GM23338 (cell line): ENCODE measurements around the gene CLDN7. TPM values are rescaled to one million over a fixed set of nuclear protein-coding genes. Genes with fewer than 3 reads are reported as not detected.

ENCODE experiments used
- ATAC-seq: fragments of 200-7000 bp; cut with Tn5 transposase; 3 replicates; pipeline ENCODE4 v1.9.1; 2020
- DNase-seq: peaks from one replicate; pipeline ENCODE4 v3.0.0-alpha.2; 2015; ENCODE audit warnings: low spot score
- H2AFZ ChIP-seq: fragments of 200-600 bp; sonication (generic); 2 replicates; pipeline ENCODE4 v1.8.0; 2016; ENCODE audit warnings: antibody characterized with exemption, mild to moderate bottlenecking, moderate library complexity
- H3F3A ChIP-seq: fragments of 200-600 bp; sonication (generic); replicated peaks from 2 replicates; pipeline ENCODE4 v1.8.0; 2017; ENCODE audit warnings: antibody characterized with exemption, mixed run types, low read depth
- H3K27ac ChIP-seq: fragments of 200-600 bp; sonication (generic); 2 replicates; pipeline ENCODE4 v1.6.1; 2016; ENCODE audit warnings: low read depth
- H3K27me3 ChIP-seq: fragments of 200-600 bp; sonication (generic); 2 replicates; pipeline ENCODE4 v1.8.0; 2016; ENCODE audit warnings: mild to moderate bottlenecking, mixed run types, moderate library complexity; ENCODE audit not compliant: insufficient read depth
- H3K36me3 ChIP-seq: fragments of 200-600 bp; sonication (generic); 2 replicates; pipeline ENCODE4 v1.8.0; 2016; ENCODE audit warnings: mild to moderate bottlenecking; ENCODE audit not compliant: insufficient read depth
- H3K4me1 ChIP-seq: fragments of 200-600 bp; sonication (generic); 2 replicates; pipeline ENCODE4 v1.8.0; 2016; ENCODE audit warnings: mild to moderate bottlenecking, moderate library complexity; ENCODE audit not compliant: insufficient read depth
- H3K4me2 ChIP-seq: fragments of 200-600 bp; sonication (generic); 2 replicates; pipeline ENCODE4 v1.7.1; 2017; ENCODE audit warnings: mixed run types
- H3K4me3 ChIP-seq: fragments of 200-600 bp; sonication (generic); 2 replicates; pipeline ENCODE4 v1.6.1; 2016; ENCODE audit warnings: mixed run types
- H3K79me2 ChIP-seq: fragments of 200-600 bp; sonication (generic); replicated peaks from 2 replicates; pipeline ENCODE4 v1.8.0; 2017; ENCODE audit warnings: mild to moderate bottlenecking; ENCODE audit not compliant: insufficient read depth
- H3K9me2 ChIP-seq: fragments of 200-600 bp; sonication (generic); 2 replicates; pipeline ENCODE4 v1.8.0; 2017; ENCODE audit not compliant: insufficient read depth
- H4K20me1 ChIP-seq: fragments of 200-600 bp; sonication (generic); replicated peaks from 2 replicates; pipeline ENCODE4 v1.8.0; 2017; ENCODE audit warnings: mild to moderate bottlenecking; ENCODE audit not compliant: insufficient read depth
- H3K27ac Mint-ChIP-seq: 2 replicates; pipeline ENCODE4 v1.8.0; 2020; ENCODE audit warnings: inconsistent platforms, mild to moderate bottlenecking, moderate library complexity, mixed read lengths
- H3K27me3 Mint-ChIP-seq: 3 replicates; pipeline ENCODE4 v1.8.0; 2022; ENCODE audit warnings: low read depth, mild to moderate bottlenecking, moderate library complexity, mixed read lengths, inconsistent platforms; ENCODE audit not compliant: insufficient read depth, poor library complexity
- H3K36me3 Mint-ChIP-seq: 3 replicates; pipeline ENCODE4 v1.8.0; 2021; ENCODE audit warnings: low read depth, mild to moderate bottlenecking, inconsistent platforms, moderate library complexity, mixed read lengths
- H3K4me1 Mint-ChIP-seq: 3 replicates; pipeline ENCODE4 v1.8.0; 2020; ENCODE audit warnings: mild to moderate bottlenecking, inconsistent platforms, mixed read lengths
- H3K4me3 Mint-ChIP-seq: 3 replicates; pipeline ENCODE4 v1.8.0; 2021; ENCODE audit warnings: moderate library complexity, mild to moderate bottlenecking, inconsistent platforms, mixed read lengths
- H3K9me3 Mint-ChIP-seq: 3 replicates; pipeline ENCODE4 v1.8.0; 2020; ENCODE audit warnings: moderate library complexity, mild to moderate bottlenecking, inconsistent platforms, mixed read lengths
- CREB1 ChIP-seq: fragments of 250-450 bp; sonication (Bioruptor Pico); IDR thresholded peaks from 2 replicates; pipeline ENCODE4 v1.5.0; 2020; ENCODE audit warnings: low read depth, mild to moderate bottlenecking, moderate library complexity
- JUNB ChIP-seq: IDR thresholded peaks from one replicate; pipeline ENCODE4 v1.6.1; 2016; ENCODE audit warnings: antibody characterized with exemption; ENCODE audit not compliant: unreplicated experiment
- NANOG ChIP-seq: IDR thresholded peaks from 2 replicates; pipeline ENCODE4 v1.6.1; 2016; ENCODE audit warnings: antibody characterized with exemption, borderline replicate concordance
- POLR2AphosphoS5 ChIP-seq: IDR thresholded peaks from 2 replicates; pipeline ENCODE4 v1.6.1; 2016; ENCODE audit warnings: antibody characterized with exemption, low read depth
- ZNF114 ChIP-seq: fragments of 250-450 bp; sonication (Bioruptor Pico); IDR thresholded peaks from 2 replicates; pipeline ENCODE4 v1.5.0; 2020; ENCODE audit warnings: mild to moderate bottlenecking, moderate library complexity
- ZNF331 ChIP-seq: fragments of 250-450 bp; sonication (Bioruptor Pico); IDR thresholded peaks from 2 replicates; pipeline ENCODE4 v1.5.0; 2020; ENCODE audit warnings: low read depth, mild to moderate bottlenecking, moderate library complexity
- long read RNA-seq: library from polyadenylated mRNA; unstranded; transcript quantifications from one replicate; pipeline ENCODE4 v2.0.0, GENCODE V29; 2020; ENCODE audit not compliant: unreplicated experiment
- polyA plus RNA-seq: library from polyadenylated mRNA; unstranded; fragments of >200 nt; fragmentation: Nextera tagmentation; extraction: Ambion mirVana; gene quantifications from 2 replicates; pipeline ENCODE4 v1.2.1, GENCODE V29; 2016
- total RNA-seq: library from RNA; depleted of rRNA; stranded (reverse); fragments of >200 nt; shearing (Covaris generic); gene quantifications from 2 replicates; pipeline ENCODE4 v1.2.3, GENCODE V29; 2014; rRNA removed
- TF ChIP-seq, protein P1 (sequence below): fragments of 250-450 bp; sonication (Bioruptor Pico); IDR thresholded peaks from 2 replicates; pipeline ENCODE4 v1.5.0; 2020; ENCODE audit warnings: mild to moderate bottlenecking, moderate library complexity
- TF ChIP-seq, protein P2 (sequence below), 2 experiments: fragments of 200-600 bp in 1 of 2; sonication (generic) in 1 of 2; conservative IDR thresholded peaks; 2 replicates each; pipeline versions ENCODE4 v1.5.1 to v1.6.1; 2016 to 2017; ENCODE audit warnings: antibody characterized with exemption in 2 of 2, low read depth in 2 of 2, mild to moderate bottlenecking in 2 of 2, moderate library complexity in 1 of 2
- TF ChIP-seq, protein P3 (sequence below): IDR thresholded peaks from 2 replicates; pipeline ENCODE4 v1.6.1; 2016; ENCODE audit warnings: antibody characterized with exemption

CLDN7 gene, protein sequence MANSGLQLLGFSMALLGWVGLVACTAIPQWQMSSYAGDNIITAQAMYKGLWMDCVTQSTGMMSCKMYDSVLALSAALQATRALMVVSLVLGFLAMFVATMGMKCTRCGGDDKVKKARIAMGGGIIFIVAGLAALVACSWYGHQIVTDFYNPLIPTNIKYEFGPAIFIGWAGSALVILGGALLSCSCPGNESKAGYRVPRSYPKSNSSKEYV
- total RNA-seq (111 and 117 TPM in 2 replicates), polyA plus RNA-seq (46.1 and 50.7 TPM in 2 replicates)
- long read RNA-seq, transcript CLDN7-207 (3 exons, 485 nt), result minor isoform, 5 of 62 reads
- long read RNA-seq, transcript CLDN7-201 (4 exons, 1,542 nt), result major isoform, 56 of 62 reads
- long read RNA-seq, partial matches to known transcripts, result 0 of 62 reads
- long read RNA-seq, other reads (novel, unspliced or antisense), result 1 of 62 reads

DNA sequence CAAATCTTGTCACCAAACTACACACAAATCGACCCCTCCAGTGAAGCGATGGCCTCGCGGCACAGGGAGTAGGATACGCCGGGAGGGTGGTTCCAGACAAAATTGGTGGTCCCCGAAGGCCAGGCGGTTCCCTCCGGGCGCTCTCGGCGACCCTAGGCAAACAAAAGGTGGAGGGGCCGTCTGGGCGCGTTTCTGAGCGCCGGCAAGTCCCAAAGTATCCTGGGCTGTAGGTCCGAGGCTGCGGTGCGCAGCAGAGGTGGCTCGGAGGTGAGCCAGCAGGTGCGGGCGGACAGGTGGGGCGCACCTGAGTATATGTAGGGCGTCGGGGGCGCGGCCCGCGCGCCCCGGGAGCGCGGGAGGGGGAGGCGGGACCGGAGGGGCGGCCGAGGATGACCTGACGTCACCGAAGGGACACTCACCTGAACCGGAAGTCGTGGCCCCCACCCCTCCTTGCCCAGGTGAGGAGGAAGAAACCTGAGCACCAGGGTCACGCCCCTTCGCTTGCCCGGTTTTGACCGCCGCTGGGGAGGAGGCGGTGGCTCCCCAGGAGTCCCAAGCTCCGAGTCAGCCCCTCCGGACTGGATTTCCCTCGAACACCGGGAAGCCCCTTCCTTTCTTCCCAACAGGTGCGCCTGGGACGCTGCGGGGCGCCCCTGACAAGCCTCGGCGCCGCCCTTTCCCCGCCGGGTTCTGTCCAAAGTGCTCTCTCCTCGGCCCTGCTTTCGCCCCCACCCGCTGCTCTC lies at the start of gene CLDN7:
CLDN7 (minus strand) TSS at position 287 of the 743 bp plus-strand sequence. CDS start 435 bp downstream, outside the sequence.
- ATAC-seq, result peak; percentile 64

DNA sequence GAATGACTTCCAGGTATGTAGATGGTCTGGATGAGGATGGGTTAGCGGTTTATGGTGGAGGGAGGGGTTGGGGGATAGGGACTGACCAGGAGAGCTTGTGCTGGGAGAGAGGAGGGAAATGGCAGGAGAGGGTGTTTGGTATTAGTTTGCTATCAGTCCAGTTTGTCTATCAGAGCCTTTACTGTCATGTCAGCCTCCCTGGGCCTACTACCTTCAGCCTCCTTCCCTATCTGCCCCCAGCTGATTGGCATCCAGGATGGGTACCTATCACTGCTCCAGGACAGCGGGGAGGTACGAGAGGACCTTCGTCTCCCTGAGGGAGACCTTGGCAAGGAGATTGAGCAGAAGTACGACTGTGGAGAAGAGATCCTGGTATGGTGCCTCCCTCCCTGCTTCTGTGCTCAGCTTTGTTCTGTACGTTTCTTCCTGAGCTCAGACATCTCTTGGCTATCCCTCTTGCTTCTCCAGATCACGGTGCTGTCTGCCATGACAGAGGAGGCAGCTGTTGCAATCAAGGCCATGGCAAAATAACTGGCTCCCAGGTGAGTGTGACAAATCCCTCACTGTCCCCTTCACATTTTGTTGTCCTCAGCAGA lies 48.9 kb upstream of the CLDN7 start:
- peaks cover 43% of the 10 kb centered on the region for H3K79me2 ChIP-seq
- peaks cover 45% of the 10 kb centered on the region for H4K20me1 ChIP-seq
- H3K4me3 Mint-ChIP-seq, result peak overlapping the region; percentile 98
- no peak for TF ChIP-seq ZNF114 (CRISPR knock-in tag)
- TF ChIP-seq, protein P1, sequence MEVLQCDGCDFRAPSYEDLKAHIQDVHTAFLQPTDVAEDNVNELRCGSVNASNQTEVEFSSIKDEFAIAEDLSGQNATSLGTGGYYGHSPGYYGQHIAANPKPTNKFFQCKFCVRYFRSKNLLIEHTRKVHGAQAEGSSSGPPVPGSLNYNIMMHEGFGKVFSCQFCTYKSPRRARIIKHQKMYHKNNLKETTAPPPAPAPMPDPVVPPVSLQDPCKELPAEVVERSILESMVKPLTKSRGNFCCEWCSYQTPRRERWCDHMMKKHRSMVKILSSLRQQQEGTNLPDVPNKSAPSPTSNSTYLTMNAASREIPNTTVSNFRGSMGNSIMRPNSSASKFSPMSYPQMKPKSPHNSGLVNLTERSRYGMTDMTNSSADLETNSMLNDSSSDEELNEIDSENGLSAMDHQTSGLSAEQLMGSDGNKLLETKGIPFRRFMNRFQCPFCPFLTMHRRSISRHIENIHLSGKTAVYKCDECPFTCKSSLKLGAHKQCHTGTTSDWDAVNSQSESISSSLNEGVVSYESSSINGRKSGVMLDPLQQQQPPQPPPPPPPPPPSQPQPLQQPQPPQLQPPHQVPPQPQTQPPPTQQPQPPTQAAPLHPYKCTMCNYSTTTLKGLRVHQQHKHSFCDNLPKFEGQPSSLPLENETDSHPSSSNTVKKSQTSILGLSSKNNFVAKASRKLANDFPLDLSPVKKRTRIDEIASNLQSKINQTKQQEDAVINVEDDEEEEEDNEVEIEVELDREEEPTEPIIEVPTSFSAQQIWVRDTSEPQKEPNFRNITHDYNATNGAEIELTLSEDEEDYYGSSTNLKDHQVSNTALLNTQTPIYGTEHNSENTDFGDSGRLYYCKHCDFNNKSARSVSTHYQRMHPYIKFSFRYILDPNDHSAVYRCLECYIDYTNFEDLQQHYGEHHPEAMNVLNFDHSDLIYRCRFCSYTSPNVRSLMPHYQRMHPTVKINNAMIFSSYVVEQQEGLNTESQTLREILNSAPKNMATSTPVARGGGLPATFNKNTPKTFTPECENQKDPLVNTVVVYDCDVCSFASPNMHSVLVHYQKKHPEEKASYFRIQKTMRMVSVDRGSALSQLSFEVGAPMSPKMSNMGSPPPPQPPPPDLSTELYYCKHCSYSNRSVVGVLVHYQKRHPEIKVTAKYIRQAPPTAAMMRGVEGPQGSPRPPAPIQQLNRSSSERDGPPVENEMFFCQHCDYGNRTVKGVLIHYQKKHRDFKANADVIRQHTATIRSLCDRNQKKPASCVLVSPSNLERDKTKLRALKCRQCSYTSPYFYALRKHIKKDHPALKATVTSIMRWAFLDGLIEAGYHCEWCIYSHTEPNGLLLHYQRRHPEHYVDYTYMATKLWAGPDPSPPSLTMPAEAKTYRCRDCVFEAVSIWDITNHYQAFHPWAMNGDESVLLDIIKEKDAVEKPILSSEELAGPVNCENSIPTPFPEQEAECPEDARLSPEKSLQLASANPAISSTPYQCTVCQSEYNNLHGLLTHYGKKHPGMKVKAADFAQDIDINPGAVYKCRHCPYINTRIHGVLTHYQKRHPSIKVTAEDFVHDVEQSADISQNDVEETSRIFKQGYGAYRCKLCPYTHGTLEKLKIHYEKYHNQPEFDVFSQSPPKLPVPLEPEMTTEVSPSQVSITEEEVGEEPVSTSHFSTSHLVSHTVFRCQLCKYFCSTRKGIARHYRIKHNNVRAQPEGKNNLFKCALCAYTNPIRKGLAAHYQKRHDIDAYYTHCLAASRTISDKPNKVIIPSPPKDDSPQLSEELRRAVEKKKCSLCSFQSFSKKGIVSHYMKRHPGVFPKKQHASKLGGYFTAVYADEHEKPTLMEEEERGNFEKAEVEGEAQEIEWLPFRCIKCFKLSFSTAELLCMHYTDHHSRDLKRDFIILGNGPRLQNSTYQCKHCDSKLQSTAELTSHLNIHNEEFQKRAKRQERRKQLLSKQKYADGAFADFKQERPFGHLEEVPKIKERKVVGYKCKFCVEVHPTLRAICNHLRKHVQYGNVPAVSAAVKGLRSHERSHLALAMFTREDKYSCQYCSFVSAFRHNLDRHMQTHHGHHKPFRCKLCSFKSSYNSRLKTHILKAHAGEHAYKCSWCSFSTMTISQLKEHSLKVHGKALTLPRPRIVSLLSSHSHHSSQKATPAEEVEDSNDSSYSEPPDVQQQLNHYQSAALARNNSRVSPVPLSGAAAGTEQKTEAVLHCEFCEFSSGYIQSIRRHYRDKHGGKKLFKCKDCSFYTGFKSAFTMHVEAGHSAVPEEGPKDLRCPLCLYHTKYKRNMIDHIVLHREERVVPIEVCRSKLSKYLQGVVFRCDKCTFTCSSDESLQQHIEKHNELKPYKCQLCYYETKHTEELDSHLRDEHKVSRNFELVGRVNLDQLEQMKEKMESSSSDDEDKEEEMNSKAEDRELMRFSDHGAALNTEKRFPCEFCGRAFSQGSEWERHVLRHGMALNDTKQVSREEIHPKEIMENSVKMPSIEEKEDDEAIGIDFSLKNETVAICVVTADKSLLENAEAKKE (CRISPR knock-in tag), result no peak

More for the DNA sequence above, at the start of gene CLDN7:
- peaks cover 27% of the 10 kb centered on the region for H3K27me3 Mint-ChIP-seq
- Histone ChIP-seq H3K79me2 (peaks cover 27% of the 10 kb centered on the region), H3K36me3 (peaks cover 9% of the 10 kb centered on the region), H4K20me1 (peaks cover 15% of the 10 kb centered on the region; the same call in 1 of the 2 replicates), H2AFZ (peak within 1 kb of the TSS; percentile 100), H3K27me3 (no peaks in the 10 kb centered on the region), H3K27ac (peak within 1 kb of the TSS; percentile 99), H3K9me2 (no peaks in the 10 kb centered on the region), H3F3A (peaks cover 22% of the 10 kb centered on the region), H3K4me3 (peak within 1 kb of the TSS; percentile 99), H3K4me1 (peaks cover 13% of the 10 kb centered on the region), H3K4me2 (peak within 1 kb of the TSS; percentile 100)
- peaks cover 35% of the 10 kb centered on the region for H3K4me1 Mint-ChIP-seq
- peak within 1 kb of the TSS; percentile 91 for H3K4me3 Mint-ChIP-seq
- H3K27ac Mint-ChIP-seq, result peak within 1 kb of the TSS; percentile 99
- no peaks in the 10 kb centered on the region; the same call in 2 of the 3 replicates for H3K9me3 Mint-ChIP-seq
- H3K36me3 Mint-ChIP-seq, result peaks cover 30% of the 10 kb centered on the region
- TF ChIP-seq, protein P2, sequence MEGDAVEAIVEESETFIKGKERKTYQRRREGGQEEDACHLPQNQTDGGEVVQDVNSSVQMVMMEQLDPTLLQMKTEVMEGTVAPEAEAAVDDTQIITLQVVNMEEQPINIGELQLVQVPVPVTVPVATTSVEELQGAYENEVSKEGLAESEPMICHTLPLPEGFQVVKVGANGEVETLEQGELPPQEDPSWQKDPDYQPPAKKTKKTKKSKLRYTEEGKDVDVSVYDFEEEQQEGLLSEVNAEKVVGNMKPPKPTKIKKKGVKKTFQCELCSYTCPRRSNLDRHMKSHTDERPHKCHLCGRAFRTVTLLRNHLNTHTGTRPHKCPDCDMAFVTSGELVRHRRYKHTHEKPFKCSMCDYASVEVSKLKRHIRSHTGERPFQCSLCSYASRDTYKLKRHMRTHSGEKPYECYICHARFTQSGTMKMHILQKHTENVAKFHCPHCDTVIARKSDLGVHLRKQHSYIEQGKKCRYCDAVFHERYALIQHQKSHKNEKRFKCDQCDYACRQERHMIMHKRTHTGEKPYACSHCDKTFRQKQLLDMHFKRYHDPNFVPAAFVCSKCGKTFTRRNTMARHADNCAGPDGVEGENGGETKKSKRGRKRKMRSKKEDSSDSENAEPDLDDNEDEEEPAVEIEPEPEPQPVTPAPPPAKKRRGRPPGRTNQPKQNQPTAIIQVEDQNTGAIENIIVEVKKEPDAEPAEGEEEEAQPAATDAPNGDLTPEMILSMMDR (conservative IDR thresholded peaks at IDR 0.05; ENCODE audit: low read depth in 2 of 2), result peak; percentile 12 to 47; a peak in 2 of 4 replicates
- TF ChIP-seq CREB1 (CRISPR knock-in tag) (peak; percentile 92), ZNF331 (no peak), NANOG (no peak), JUNB (no peak), POLR2AphosphoS5 (peak; percentile 96), ZNF114 (CRISPR knock-in tag) (no peak)
- TF ChIP-seq, protein P3, sequence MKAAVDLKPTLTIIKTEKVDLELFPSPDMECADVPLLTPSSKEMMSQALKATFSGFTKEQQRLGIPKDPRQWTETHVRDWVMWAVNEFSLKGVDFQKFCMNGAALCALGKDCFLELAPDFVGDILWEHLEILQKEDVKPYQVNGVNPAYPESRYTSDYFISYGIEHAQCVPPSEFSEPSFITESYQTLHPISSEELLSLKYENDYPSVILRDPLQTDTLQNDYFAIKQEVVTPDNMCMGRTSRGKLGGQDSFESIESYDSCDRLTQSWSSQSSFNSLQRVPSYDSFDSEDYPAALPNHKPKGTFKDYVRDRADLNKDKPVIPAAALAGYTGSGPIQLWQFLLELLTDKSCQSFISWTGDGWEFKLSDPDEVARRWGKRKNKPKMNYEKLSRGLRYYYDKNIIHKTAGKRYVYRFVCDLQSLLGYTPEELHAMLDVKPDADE, result no peak
- peak; percentile 98 for DNase-seq

More for the DNA sequence above, 48.9 kb upstream of the CLDN7 start:
- no peaks in the 10 kb centered on the region for H3K27me3 ChIP-seq
- ATAC-seq (no peak), DNase-seq (no peak)
- H3K36me3 Mint-ChIP-seq, result peaks cover 70% of the 10 kb centered on the region
- peaks cover 7% of the 10 kb centered on the region; the same call in 2 of the 3 replicates for H3K9me3 Mint-ChIP-seq
- H3K4me1 Mint-ChIP-seq, result peaks cover 53% of the 10 kb centered on the region
- peaks cover 37% of the 10 kb centered on the region for H3K36me3 ChIP-seq
- peaks cover 27% of the 10 kb centered on the region; the same call in 1 of the 2 replicates for H3K4me1 ChIP-seq
- peaks cover 75% of the 10 kb centered on the region for H3F3A ChIP-seq
- no peak overlapping the region; the same call in 1 of the 2 replicates for H3K27ac ChIP-seq
- H3K9me2 ChIP-seq, result no peaks in the 10 kb centered on the region
- H3K27ac Mint-ChIP-seq, result no peak overlapping the region
- peaks cover 50% of the 10 kb centered on the region for H3K27me3 Mint-ChIP-seq
- H2AFZ ChIP-seq, result no peak overlapping the region
- H3K4me3 ChIP-seq, result no peak overlapping the region
- no peak overlapping the region for H3K4me2 ChIP-seq
